Stimulated activated CD4-positive, alpha-beta T cell treated with anti-CD3 and anti-CD28 coated beads, Interleukin-4, amount 100 ng/mL, for 48 hours (primary cell): Measurements from ENCODE around the gene RTCA.
"Not testable (repeated sequence)": the region's sequence is repeated elsewhere in the genome, so short reads cannot be mapped to it uniquely, and the experiment has no call there.

Source experiments
- DNase-seq, 2 donors: peaks; one replicate each; pipeline ENCODE4 v3.0.0-alpha.2; 2020; ENCODE audit warnings: low read depth in 2 of 2

RTCA gene

DNA sequence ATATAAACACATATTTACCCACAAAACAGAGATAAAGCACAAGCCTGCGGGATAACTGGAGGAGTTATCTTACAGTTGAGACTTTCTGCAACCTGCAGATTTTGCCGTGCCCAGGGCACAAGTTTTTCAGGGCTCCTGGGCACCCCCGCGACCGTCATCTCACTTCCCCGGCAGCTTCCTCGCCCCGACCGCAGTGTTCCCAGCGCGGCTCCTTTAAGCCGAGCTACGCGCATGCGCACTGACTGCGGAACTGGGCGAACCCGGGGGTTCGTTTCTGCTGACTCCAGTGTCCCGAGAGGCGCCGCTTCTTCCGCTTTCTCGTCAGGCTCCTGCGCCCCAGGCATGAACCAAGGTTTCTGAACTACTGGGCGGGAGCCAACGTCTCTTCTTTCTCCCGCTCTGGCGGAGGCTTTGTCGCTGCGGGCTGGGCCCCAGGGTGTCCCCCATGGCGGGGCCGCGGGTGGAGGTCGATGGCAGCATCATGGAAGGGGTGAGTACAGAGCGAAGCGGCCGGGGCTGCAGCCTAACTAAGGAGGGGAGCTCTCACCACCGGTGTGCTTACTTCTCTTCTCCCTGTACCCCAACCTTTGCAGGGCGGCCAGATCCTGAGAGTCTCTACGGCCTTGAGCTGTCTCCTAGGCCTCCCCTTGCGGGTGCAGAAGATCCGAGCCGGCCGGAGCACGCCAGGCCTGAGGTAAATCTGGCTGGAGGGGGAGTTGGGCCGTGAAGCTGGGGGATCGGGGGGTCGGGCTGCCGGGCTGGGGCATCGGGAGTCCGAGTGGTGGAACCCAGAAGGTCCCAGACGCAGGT is at the start of gene RTCA:
Gene RTCA, plus strand, starts transcription at position 286 of the 810 bp plus-strand sequence. Its CDS starts 160 bp downstream, at position 446.
- peak; percentile 94 to 95 for DNase-seq

DNA sequence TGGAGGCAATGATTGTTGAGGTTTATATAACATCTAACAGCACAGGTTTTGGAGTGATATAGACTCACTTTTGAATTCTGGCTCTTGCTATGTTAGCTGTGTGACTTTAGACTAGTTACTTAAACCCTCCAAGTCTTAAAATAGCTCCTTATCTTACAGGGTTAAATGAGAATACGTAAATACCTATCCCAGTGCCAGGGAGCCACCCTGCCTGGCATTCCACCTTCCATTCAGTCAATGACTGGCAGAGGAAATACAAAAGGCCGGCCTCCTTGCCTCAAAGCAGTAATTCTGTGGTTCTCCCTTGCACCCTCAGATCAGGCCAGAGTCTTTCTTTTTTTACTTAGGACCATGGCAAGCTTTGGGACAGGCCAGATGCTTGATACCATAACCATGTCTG is 48.2 kb upstream of the RTCA start:
- no peak for DNase-seq

DNA sequence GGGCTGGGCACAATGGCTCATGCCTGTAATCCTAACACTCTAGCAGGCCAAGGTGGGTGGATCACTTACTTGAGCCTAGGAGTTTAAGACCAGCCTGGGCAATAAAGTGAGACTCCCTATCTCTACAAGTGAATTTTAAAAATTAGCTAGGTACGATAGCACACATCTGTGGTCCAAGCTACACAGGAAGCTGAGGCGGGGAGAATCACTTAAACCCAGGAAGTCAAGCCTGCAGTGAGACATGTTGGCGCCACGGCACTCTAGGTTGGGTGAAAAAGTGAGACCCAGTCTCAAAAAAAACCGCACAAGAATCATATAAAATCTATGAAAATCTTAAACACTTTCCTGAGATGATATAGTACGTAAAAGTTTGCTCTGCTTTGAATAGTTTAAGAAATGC is 46.6 kb upstream of the RTCA start:
- DNase-seq = no peak

DNA sequence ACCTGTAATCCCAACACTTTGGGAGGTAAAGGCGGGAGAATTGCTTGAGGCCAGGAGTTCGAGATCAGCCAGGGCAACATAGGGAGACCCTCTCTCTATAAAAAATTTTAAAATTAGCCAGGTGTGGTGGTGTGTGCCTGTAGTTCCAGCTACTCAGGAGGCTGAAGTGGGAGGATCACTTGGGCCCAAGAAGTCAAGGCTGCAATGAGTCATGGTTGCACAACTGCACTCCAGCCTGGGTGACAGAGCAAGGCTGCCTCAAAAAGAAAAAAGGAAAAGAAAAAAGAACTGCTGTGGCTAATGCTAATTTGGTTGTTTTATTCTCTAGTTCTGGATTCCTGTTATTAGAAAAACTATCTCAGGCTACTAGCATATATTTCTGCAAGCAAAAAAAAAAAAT is 46.1 kb upstream of the RTCA start:
- peak in 1 of 2 donors; percentile 1 for DNase-seq

DNA sequence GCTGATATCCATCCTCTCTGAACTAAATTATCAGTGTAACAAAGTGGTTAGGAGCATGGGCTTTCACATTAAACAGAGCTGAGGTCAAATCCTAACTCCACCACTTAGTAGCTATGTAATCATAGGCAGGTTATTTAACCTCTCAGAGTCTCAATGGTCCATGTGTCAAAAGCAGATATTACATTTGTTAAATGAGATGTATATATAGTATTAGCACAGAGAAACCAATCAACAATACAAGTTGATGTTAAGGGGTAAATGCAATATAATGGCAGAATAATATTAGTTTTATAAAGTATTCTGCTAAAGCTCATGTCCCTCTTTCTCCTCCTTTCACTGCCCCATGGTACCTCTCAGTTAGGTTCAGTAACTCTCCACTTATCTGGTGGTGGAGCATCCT is 43.6 kb upstream of the RTCA start:
- no peak for DNase-seq

DNA sequence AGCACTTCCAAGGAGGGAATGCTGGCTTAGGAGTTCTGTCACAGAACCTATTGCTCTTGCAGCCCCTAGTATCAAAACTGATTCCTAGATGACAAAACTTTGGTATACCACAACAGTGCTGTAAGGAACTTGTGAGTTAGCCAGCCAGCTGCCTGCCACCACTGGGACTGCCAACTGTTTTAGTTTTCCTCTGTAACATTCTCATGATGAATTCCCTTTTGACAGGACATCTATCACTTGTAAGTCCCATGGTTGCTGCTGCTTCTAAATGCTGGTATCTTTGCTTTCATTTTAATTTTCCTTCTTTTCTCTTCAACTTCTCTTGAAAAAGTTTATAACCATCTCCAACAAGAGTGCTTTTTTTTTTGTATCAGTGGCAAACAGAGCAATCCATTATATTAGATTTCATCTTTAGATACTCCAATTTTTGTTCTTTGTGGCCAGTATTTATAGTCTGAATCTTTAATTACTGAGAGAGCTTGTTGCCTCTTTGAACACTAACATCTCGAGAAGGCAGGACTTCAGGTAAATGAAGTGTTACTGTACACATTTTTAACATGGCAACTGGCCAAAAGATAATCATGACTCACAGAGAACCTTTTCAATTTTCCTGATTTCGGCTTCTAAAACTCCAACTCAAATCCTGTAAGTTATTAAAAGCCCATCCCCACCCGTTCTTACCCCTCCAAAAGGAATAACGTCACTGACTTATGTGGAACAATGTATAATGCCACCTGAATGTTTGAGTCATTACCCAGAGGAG is 36.2 kb upstream of the RTCA start:
- DNase-seq = no peak

DNA sequence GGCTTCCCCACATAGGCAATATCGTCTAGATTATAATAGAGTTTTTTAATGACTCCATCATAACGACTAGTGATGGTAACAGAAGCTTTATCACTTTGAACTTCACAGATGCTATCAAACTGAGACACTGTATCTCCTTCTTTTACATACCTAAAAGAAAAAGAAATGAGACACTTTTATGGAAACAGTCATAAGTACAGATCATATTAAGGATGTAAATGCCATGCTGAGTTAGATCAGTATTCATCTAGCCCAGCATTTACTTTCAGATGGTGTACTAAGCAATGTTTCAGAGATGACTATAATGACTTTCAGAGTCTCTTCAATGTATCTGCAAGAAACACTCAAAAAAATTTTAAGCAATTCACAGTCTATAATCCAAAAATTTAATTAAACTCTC is 35.3 kb upstream of the RTCA start:
- DNase-seq = no peak

DNA sequence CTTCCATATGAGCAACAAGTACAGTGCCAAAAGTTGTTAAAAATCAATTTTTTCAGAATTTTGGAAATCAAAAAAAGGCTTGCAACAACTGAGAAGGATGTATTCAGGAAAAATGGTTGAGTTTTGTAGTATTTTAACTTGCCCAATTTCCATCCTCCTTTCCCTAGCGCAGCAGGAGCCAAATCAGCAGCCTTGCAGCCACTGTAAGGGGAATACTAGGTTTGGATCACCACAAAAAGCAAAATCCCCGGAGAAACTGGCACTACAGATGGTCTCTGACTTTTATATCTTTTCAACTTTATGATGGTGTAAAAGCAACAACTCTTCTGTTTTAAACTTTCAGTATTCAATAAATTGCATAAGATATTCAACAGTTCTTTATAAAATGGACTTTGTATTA is 34.3 kb upstream of the RTCA start:
- no peak for DNase-seq

DNA sequence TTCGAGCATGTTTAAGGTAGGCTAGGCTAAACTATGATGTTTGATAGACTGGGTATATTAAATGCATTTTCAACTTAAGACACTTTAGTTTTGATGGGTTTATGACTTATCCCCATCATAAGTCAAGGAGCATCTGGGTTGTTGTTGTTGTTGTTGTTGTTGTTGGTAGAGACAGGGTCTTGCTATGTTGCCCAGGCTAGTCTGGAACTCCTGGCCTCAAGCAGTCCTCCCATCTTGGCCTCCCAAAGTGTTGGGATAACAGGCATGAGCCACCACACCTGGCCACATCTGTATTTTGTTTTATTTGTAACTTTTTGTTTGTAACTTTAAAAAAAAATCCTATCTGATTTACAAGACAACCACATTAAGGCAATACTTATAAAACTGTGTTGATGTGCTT is 33.9 kb upstream of the RTCA start:
- DNase-seq = no peak

DNA sequence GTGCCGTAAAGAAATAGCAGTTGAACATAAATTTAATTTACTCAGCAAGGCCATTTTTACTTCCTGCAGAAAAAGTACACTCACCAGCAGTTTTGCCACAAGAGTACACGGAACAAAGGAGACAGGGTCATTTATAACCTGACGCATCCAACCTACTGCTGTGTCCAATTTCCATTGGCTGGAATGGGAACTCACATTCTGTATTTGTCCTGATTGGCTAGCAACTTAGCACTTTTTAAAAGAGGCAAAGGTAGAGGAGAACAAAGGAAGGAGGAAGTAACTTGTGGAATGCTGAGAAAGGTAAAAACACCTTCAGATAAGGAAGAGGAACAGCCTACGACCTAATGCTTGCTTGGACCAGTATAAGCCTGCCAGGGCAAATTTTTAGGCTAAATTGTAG is 32.5 kb upstream of the RTCA start:
- not testable (repeated sequence) for DNase-seq

DNA sequence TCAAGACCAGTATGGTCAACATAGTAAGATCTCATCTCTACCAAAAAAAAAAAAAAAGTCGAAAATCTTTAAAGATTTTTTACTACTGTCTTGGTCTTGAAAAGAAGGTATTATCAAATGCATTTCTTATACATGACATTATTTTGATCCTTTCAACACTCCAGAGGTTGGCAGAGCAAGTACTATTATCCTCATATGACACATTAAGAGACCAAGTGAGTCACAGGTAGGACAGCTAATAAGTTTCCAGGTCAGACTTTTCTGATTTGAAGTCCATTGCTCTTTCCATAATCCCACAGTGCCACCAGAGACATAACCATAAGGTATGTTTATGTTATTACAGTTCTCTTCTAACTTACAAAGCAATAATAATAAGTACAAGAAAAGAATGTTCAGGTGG is 31.6 kb upstream of the RTCA start:
- DNase-seq = no peak

DNA sequence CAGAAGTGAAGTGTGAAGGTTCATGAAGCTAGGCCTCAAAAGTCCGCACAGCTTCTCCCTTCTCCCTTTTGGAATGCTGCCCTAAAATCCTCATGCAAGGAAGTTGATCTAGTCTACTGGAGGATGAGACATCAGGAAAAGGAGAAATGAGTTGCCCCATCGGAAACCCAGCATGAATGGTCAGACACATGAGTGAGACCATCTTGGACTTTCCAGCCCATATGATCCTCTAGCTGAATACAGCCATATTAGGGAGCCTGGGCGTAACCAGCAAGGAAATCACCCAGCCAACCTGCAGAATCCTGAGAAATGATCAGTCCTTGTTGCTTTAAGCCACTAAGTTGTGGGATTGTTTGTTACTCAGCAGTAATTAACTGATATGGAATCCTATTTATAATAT is 28.9 kb upstream of the RTCA start:
- no peak for DNase-seq

DNA sequence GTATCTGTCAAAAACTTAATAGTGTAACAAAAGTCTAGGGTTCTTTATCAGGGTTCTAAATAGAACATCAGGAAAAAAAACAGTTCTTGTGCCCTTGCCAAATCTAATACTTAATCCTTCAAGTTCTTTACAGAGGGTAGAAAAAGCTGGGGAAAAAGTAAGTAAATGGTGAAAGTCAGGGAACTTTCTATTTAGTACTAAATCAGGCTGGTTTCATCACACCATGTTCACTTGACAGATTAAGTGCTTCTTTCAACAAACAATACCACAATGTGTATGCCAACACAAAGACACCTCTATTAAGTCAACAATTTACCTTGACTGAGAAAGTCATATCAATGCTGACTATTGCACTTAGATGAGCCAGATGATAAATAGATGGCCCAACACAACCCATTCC is 26.1 kb upstream of the RTCA start:
- no peak for DNase-seq

DNA sequence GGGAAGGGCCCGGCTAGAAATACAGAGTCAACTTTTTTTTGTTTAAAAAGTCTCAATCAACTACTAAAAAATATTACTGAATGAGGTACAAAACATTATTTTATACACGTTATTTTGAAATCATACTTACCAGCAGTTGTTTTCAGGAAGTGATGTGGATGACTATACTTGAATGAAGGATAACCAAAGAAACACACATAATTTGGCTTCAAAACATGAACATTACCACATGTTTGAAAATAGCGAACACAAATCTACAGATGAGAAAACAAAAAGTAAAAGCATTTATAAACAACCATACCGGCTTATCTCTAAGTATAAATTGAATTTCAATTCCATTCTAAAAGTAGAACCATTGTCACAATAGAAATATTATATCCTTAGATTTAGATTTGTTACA is 25.4 kb upstream of the RTCA start:
- no peak for DNase-seq

DNA sequence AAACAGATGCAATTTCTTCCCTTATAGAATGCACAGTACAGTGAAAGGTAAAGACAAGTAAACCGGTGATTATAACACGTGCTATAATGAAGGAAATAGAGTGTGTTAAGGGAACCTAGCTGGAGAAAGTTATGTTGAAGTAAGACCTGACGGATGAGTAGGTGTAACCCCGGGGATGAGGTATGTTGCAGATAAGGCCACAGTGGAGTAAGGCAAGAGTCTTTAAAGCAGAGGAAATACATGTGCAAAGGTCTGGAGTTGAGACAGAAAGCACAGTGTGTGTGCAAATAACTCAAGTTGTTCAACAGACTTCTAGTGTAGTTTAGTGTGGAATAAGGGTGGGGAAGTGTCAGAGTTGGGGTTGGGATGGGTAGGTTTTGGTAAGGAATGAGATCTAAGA is 19.3 kb upstream of the RTCA start:
- no peak for DNase-seq

DNA sequence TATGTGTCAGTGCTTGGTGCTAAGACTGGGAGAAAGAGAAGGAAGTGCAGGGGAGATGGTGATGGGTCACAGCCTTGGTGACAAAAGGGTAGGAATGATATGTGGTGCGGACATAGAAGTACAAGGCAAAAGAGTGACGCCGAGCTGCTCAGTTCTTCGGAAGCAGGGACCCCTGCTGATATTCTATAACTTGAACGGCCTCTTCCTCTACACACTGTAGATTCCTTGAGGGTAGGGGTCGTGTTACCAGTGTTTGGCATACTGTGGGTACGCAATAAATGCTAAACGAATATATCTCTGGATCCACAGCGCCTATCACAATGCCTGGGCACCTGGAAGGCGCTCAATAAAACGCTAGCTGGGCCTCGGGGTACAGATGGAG is 16.9 kb upstream of the RTCA start:
- DNase-seq = no peak

DNA sequence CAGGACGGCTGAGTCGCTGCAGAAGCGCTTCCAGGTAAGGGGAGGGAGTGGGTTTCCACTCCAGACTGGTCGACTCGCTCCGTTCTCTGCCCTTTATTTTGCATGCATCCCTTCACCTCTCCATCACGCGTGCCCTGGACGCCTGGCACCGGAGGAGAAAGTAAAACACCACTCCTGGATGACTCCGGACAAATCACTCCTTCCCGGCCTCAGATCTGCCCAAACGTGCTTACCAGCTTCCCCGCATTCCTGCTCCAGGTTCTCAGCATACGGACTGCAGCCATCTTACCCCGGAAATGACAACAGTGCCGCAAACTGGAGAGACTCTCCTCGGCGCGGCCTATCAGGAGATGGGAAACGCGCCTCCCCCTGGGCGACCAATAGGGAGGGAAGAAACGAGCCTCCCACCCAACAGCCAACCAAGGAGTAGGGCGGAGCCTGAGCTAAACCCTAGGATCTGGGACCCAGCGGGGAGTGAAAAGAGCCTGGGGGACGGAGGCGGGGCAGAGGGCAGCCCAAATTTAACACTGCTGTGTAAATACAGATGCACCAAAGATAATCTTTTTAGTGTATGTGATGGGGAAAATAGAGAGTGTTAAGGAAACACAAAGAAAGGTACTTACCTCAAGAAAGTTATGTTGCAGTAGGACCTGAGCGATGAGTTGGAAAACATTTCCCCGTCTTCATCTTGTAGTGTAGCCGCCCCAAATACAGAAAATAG is 16.3 kb upstream of the RTCA start, which contains the start of gene DBT:
Gene DBT, minus strand, starts transcription at position 298 of the 721 bp plus-strand sequence. Its CDS starts 14 bp downstream, at position 284.
- DNase-seq = peak; percentile 86 to 92

DNA sequence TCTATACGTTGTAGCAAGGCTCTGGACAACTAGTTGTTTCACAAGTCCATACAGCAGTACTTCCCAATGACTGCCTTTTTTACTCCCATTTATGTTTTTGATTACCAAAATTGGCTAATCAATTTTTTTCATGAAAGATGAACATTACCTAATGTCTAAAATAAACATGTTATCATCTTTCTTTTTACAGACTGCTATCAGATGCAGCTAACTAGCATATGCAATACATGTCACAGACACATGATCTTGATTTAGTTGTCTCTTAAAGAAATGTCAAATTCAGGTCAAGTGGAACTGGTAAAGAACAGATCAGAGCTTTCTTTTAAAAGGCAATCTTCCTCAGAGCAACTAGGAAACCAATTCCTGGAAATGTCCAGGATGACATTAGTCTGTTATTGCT is 15.8 kb upstream of the RTCA start:
- no peak for DNase-seq

DNA sequence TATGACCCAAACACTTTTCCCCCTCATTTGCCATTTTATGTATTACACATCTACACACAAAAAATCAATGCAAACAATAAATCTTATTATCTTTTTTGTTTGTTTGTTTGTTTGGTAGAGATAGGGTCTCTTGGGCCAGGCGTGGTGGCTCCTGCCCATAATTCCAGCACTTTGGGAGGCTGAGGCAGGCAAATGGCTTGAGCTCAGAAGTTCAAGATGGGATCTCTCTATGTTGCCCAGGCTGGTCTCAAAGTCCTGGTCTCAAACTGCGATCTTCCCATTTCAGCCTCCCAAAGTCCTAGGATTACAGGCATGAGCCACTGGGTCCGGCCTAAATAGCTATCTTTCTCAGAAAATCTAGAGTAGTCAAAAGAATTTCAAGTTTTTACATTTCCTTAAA is 15.2 kb upstream of the RTCA start:
- DNase-seq = no peak

DNA sequence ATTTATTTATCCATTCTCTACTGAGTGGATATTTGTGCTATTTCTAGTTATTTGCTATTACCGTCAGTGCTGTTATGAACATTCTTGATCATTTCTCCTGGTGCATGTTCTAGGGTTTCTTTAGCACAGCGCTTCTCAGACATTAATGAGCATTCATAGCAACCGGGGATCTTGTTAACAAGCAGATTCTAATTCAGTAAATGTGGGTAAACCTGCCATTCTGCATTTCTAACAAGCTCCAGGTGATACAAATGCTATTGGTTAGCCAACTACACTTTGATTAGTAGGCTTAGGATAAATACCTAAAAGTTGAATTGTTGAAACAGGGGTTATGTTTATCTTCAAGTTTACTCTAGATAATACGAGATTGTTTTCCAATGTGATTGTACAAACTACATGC is 13.1 kb upstream of the RTCA start:
- DNase-seq = no peak

DNA sequence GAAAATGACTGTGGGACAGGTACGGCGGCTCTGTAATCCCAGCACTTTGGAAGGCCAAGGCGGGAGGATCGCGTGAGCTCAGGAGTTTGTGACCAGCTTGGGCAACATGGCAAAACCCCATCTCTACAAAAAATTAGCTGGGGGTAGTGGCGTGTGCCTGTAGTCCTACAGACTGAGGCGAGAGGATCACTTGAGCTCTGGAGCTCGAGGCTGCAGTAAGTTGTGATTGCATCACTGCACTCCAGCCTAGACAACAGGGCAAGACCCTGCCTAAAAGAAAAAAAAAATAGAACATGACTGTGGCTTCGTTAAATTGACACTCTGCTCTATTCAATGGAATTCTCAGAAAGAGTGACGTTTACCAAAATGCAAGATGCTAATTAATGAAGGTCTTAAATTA is 12.5 kb upstream of the RTCA start:
- DNase-seq = no peak

DNA sequence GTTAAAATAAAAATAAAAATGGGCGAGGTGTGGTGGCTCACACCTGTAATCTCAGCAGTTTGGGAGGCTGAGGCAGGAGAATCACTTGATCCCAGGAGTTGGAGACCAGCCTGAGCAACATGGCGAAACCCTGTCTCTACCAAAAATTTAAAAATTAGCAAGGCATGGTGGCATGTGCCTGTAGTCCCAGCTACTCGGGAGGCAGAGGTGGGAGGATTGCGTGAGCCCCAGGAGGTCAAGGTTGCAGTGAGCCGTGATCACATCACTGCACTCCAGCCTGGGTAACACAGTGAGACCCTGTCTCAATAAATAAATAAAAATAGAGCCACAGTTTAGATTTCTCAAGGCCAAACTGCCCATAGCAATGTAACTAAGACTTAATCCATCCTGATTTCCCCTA is 9.7 kb upstream of the RTCA start:
- DNase-seq = not testable (repeated sequence)

DNA sequence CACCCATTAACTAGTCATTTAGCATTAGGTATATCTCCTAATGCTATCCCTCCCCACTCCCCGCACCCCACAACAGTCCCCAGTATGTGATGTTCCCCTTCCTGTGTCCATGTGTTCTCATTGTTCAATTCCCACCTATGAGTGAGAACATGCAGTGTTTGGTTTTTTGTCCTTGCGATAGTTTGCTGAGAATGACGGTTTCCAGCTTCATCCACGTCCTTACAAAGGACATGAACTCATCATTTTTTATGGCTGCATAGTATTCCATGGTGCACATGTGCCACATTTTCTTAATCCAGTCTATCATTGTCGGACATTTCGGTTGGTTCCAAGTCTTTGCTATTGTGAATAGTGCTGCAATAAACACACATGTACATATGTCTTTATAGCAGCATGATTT is 7.6 kb upstream of the RTCA start:
- DNase-seq = not testable (repeated sequence)
